ENCODE measurements around the gene NOSIP. TPM values are rescaled to one million over a fixed set of nuclear protein-coding genes. Genes with fewer than 3 reads are reported as not detected.

NOSIP gene
- total RNA-seq, 2 donors from 2014 or later = 58.0 to 62.3 TPM

- no peak overlapping the region for H3K4me3 ChIP-seq (ENCODE audit: low read length)
- H3K36me3 ChIP-seq (ENCODE audit: control insufficient read depth, insufficient read depth, low read length) = peaks cover 10% of the 10 kb centered on the region
- DNase-seq = no peak
- no peaks in the 10 kb centered on the region for H3K4me1 ChIP-seq (ENCODE audit: control insufficient read depth, insufficient read depth, low read length)
- TF ChIP-seq CTCF (conservative IDR thresholded peaks at IDR 0.05) = no peak
- no peaks in the 10 kb centered on the region for H3K27me3 ChIP-seq (ENCODE audit: control insufficient read depth, insufficient read depth, low read length, poor library complexity, severe bottlenecking)
- Mint-ChIP-seq H3K4me3 (no peak overlapping the region), H3K36me3 (ENCODE audit: low read depth) (peaks cover 27% of the 10 kb centered on the region), H3K27me3 (ENCODE audit: insufficient read depth) (no peaks in the 10 kb centered on the region), H3K9me3 (no peaks in the 10 kb centered on the region), H3K4me1 (peaks cover under 1% of the 10 kb centered on the region), H3K27ac (no peak overlapping the region)
- no peak overlapping the region for H3K27ac ChIP-seq (ENCODE audit: low read depth, low read length)
- no peaks in the 10 kb centered on the region for H3K9me3 ChIP-seq (ENCODE audit: control insufficient read depth, low read length)
- H3K9ac ChIP-seq (ENCODE audit: extremely low read depth, low read length, poor library complexity, severe bottlenecking) = no peak overlapping the region
- 94 to 99% methylated on average over 2 to 4 of the region's 4 CpGs for WGBS, 2 experiments (ENCODE audit: insufficient coverage in 1 of 2, insufficient read length in 1 of 2)
These were observed 15.1 kb downstream of the NOSIP start for GRCh38 chr19:49565261-49565660.

GRCh38 chr19:49564616-49565045 is 15.7 kb downstream of the NOSIP start:
- 83 to 96% methylated on average over 2 to 5 of the region's 6 CpGs for WGBS, 2 experiments (ENCODE audit: insufficient coverage in 1 of 2, insufficient read length in 1 of 2)
- H3K27ac Mint-ChIP-seq = no peak overlapping the region
- Histone ChIP-seq H3K36me3 (ENCODE audit: control insufficient read depth, insufficient read depth, low read length) (peaks cover 15% of the 10 kb centered on the region), H3K27ac (ENCODE audit: low read depth, low read length) (no peak overlapping the region), H3K4me1 (ENCODE audit: control insufficient read depth, insufficient read depth, low read length) (no peaks in the 10 kb centered on the region), H3K9me3 (ENCODE audit: control insufficient read depth, low read length) (no peaks in the 10 kb centered on the region), H3K4me3 (ENCODE audit: low read length) (no peak overlapping the region), H3K27me3 (ENCODE audit: control insufficient read depth, insufficient read depth, low read length, poor library complexity, severe bottlenecking) (no peaks in the 10 kb centered on the region), H3K9ac (ENCODE audit: extremely low read depth, low read length, poor library complexity, severe bottlenecking) (no peak overlapping the region)
- H3K36me3 Mint-ChIP-seq (ENCODE audit: low read depth) = peaks cover 31% of the 10 kb centered on the region
- no peak for DNase-seq
- H3K9me3 Mint-ChIP-seq = no peaks in the 10 kb centered on the region
- no peaks in the 10 kb centered on the region for H3K27me3 Mint-ChIP-seq (ENCODE audit: insufficient read depth)
- TF ChIP-seq CTCF (conservative IDR thresholded peaks at IDR 0.05) = no peak
- H3K4me1 Mint-ChIP-seq = no peaks in the 10 kb centered on the region
- no peak overlapping the region for H3K4me3 Mint-ChIP-seq

GRCh38 chr19:49560358-49560900 is 19.9 kb downstream of the NOSIP start:
- Mint-ChIP-seq H3K36me3 (ENCODE audit: low read depth) (peaks cover 49% of the 10 kb centered on the region), H3K27ac (peak overlapping the region; percentile 61), H3K4me3 (no peak overlapping the region), H3K9me3 (no peaks in the 10 kb centered on the region), H3K27me3 (ENCODE audit: insufficient read depth) (no peaks in the 10 kb centered on the region), H3K4me1 (no peaks in the 10 kb centered on the region)
- Histone ChIP-seq H3K9me3 (ENCODE audit: control insufficient read depth, low read length) (no peaks in the 10 kb centered on the region), H3K4me1 (ENCODE audit: control insufficient read depth, insufficient read depth, low read length) (no peaks in the 10 kb centered on the region), H3K9ac (ENCODE audit: extremely low read depth, low read length, poor library complexity, severe bottlenecking) (no peak overlapping the region), H3K27ac (ENCODE audit: low read depth, low read length) (no peak overlapping the region), H3K36me3 (ENCODE audit: control insufficient read depth, insufficient read depth, low read length) (peaks cover 43% of the 10 kb centered on the region), H3K4me3 (ENCODE audit: low read length) (no peak overlapping the region), H3K27me3 (ENCODE audit: control insufficient read depth, insufficient read depth, low read length, poor library complexity, severe bottlenecking) (no peaks in the 10 kb centered on the region)
- WGBS, 2 experiments (ENCODE audit: insufficient coverage in 1 of 2, insufficient read length in 1 of 2) = 91 to 97% methylated on average over 10 to 14 of the region's 15 CpGs
- no peak for TF ChIP-seq CTCF (conservative IDR thresholded peaks at IDR 0.05)
- no peak for DNase-seq

Measured in endodermal cell (in vitro differentiated cells).